Heart right ventricle (tissue), 16 donors: Measurements from ENCODE around the gene RAET1L. TPM values are rescaled to one million over a fixed set of nuclear protein-coding genes. Genes with fewer than 3 reads are reported as not detected.
A peak's percentile ranks its signal among the peaks of the same experiment; 100 is the strongest.
"Not testable (repeated sequence)": the region's sequence is repeated elsewhere in the genome, so short reads cannot be mapped to it uniquely, and the experiment has no call there.

Source experiments
- ATAC-seq, 8 donors: fragments of 200-7000 bp; cut with Tn5 transposase; one replicate each; pipeline ENCODE4 v1.9.1; 2020; ENCODE audit warnings: mild to moderate bottlenecking in 8 of 8, moderate library complexity in 8 of 8, moderate number of reproducible peaks in 1 of 8
- DNase-seq, 2 donors: peaks; one replicate each; pipeline ENCODE4 v3.0.0-alpha.2; 2020
- H3K27ac ChIP-seq, 10 donors: fragments of 200-600 bp; sonication (generic) in 2 of 10; one replicate each; pipeline versions ENCODE4 v1.5.0 to v1.8.0; 2020 to 2022; ENCODE audit warnings: mild to moderate bottlenecking in 3 of 10
- H3K27me3 ChIP-seq, 7 donors: fragments of 200-600 bp; one replicate each; pipeline ENCODE4 v1.8.0; 2021 to 2022; ENCODE audit warnings: mild to moderate bottlenecking in 2 of 7
- H3K36me3 ChIP-seq, 9 donors: fragments of 200-600 bp; sonication (generic) in 1 of 9; one replicate each; pipeline versions ENCODE4 v1.5.0 to v1.8.0; 2020 to 2022; ENCODE audit warnings: mild to moderate bottlenecking in 2 of 9
- H3K4me1 ChIP-seq, 9 donors: fragments of 200-600 bp; sonication (generic) in 1 of 9; one replicate each; pipeline versions ENCODE4 v1.5.0 to v1.8.0; 2020 to 2022; ENCODE audit warnings: mild to moderate bottlenecking in 4 of 9
- H3K4me3 ChIP-seq, 10 donors: fragments of 200-600 bp; sonication (generic) in 2 of 10; one replicate each; pipeline versions ENCODE4 v1.5.0 to v1.8.0; 2020 to 2022; ENCODE audit warnings: mild to moderate bottlenecking in 7 of 10, moderate library complexity in 2 of 10
- H3K9me3 ChIP-seq, 11 donors: fragments of 200-600 bp in 10 of 11; sonication (generic) in 2 of 11; one replicate each; pipeline versions ENCODE4 v1.5.0 to v1.8.0; 2013 to 2022; ENCODE audit warnings: mild to moderate bottlenecking in 2 of 11, control low read depth in 1 of 11, moderate library complexity in 1 of 11
- CTCF ChIP-seq, 9 donors: fragments of 200-600 bp; sonication (generic) in 2 of 9; IDR thresholded peaks; one replicate each; pipeline versions ENCODE4 v1.5.0 to v1.8.0; 2021 to 2022; ENCODE audit warnings: antibody characterized with exemption in 9 of 9, mild to moderate bottlenecking in 5 of 9, moderate library complexity in 1 of 9
- WGBS, 2 donors: extraction: QIAGEN DNeasy Blood & Tissue Kit; methylation state at CpG; one replicate each; pipeline ENCODE4 v1.1.7; 2013; ENCODE audit warnings: inconsistent platforms in 1 of 2; 5-methylcytosine and 5-hydroxymethylcytosine counted together
- intact Hi-C, 10 donors: fragments of 100-400 bp; cut with DNase I; formaldehyde crosslinking; loops; one replicate each; pipeline versions ENCODE4 v1.11.1 to v1.14.2; 2022
- polyA plus RNA-seq, 2 donors: library from polyadenylated mRNA; stranded (reverse); fragments of 200-250 nt; gene quantifications; one replicate each; pipeline ENCODE4 v1.2.3, GENCODE V29; 2013
- total RNA-seq, 10 donors: library from RNA; stranded (reverse); fragmentation: NEBNext Ultra II Directional in 3 of 10; extraction: Animal tissue kit (Norgen Biotek cat#: 25700) in 3 of 10; gene quantifications; one replicate each; pipeline versions ENCODE4 v1.2.1 to v1.2.4, GENCODE V29; 2021 to 2023
- donor health status: Arrhythmogenic right ventricular cardiomyopathy.
- donor health status: ischemic (EF 13 %, LVEDD 7.1; RV severe dilation, severe dysfunction).
- donor health status: healthy with polysubstance abuse.
- donor health status: DM: no; HTN: yes; CAD: no.
- donor health status: DM: no; HTN: no; CAD: no.
- donor health status: ischemic (EF 25% LVEDD 6.9; RV normal size, moderate dysfunction).
- donor health status: ischemic (EF 25% LVEDD 5.7; RV mildly dilated, moderate dysfunction).
- donor health status: healthy.
- donor health status: DM: yes; HTN: yes; CAD: no.
- donor health status: Ischemic cardiomyopathy.
- donor health status: ischemic (EF 35%, LVEDD 5.7; RV mildly dilated, moderate dysfunction).
- donor health status: nonischemic (EF 11% LVEDD 7.7; RV severe dilation, severe dysfunction).
- donor health status: DM: yes; HTN: yes; CAD: no.
- donor health status: PGD.
- donor health status: ischemic (EF 29% LVEDD 5.4; RV normal size, mild dysfunction).
- donor health status: nonischemic (EF 23%, LVEDD 6.1; RV moderate dilation, normal function).

Gene RAET1L
- total and polyA plus RNA-seq, 12 donors, result 0.03 TPM; not detected in 11

- no peaks in the 10 kb centered on the region for H3K9me3 ChIP-seq
- H3K27me3 ChIP-seq, result peaks cover 0 to 10% (median 0%) of the 10 kb centered on the region in 7 donors
- no peaks in the 10 kb centered on the region for H3K36me3 ChIP-seq
- DNase-seq (no peak), ATAC-seq (no peak)
- H3K27ac ChIP-seq, result no peak overlapping the region
- intact Hi-C loops, result no loop called here
- 88 to 93% methylated on average over 2 of the region's 2 CpGs for whole genome bisulfite sequencing, 2 donors
- no peak overlapping the region for H3K4me3 ChIP-seq
- H3K4me1 ChIP-seq, result peaks cover 0 to 14% (median 7%) of the 10 kb centered on the region in 9 donors
- no peak for TF ChIP-seq CTCF (IDR thresholded peaks at IDR 0.05)
Measured at GRCh38 chr6:150065083-150065482, 39.8 kb upstream of the RAET1L start.

- peaks cover 0 to 8% (median 0%) of the 10 kb centered on the region in 7 donors for H3K27me3 ChIP-seq
- no peak overlapping the region for H3K27ac ChIP-seq
- no peaks in the 10 kb centered on the region for H3K36me3 ChIP-seq
- 96% methylated on average over 6 of the region's 6 CpGs for WGBS, 2 donors
- intact Hi-C loops, result no loop called here
- no peak overlapping the region for H3K4me3 ChIP-seq
- no peak for TF ChIP-seq CTCF (IDR thresholded peaks at IDR 0.05)
- DNase-seq (no peak), ATAC-seq (no peak)
- H3K9me3 ChIP-seq, result no peaks in the 10 kb centered on the region
- peaks cover 0 to 8% (median 6%) of the 10 kb centered on the region in 9 donors for H3K4me1 ChIP-seq
Measured at GRCh38 chr6:150063640-150064039, 38.3 kb upstream of the RAET1L start.

GRCh38 chr6:150059973-150060372, 34.6 kb upstream of the RAET1L start:
- DNase-seq, H3K4me1 ChIP-seq, H3K27ac ChIP-seq, intact Hi-C loops, H3K4me3 ChIP-seq, H3K9me3 ChIP-seq, H3K36me3 ChIP-seq: not testable (repeated sequence)
- H3K27me3 ChIP-seq, result peaks cover 0 to 26% (median 17%) of the 10 kb centered on the region in 7 donors
- peak in 1 of 8 donors; percentile 19 for ATAC-seq
- 58 to 63% methylated on average over 7 of the region's 7 CpGs for WGBS, 2 donors

GRCh38 chr6:150058986-150059385, 33.7 kb upstream of the RAET1L start:
- no peak overlapping the region for H3K4me3 ChIP-seq
- intact Hi-C loops, result no loop called here

More at GRCh38 chr6:150058986-150059385, 33.7 kb upstream of the RAET1L start:
- no peak for ATAC-seq
- Histone ChIP-seq H3K9me3 (no peaks in the 10 kb centered on the region), H3K27me3 (peaks cover 0 to 35% (median 17%) of the 10 kb centered on the region in 7 donors), H3K4me1 (no peaks in the 10 kb centered on the region), H3K27ac (no peak overlapping the region), H3K36me3 (no peaks in the 10 kb centered on the region)
- no peak for DNase-seq
- TF ChIP-seq CTCF (IDR thresholded peaks at IDR 0.05), result no peak
- 89 to 93% methylated on average over 6 of the region's 6 CpGs for WGBS, 2 donors
